Heart left ventricle (tissue), 16 donors: ENCODE results near the gene CETP. TPM values are rescaled to one million over a fixed set of nuclear protein-coding genes. Genes with fewer than 3 reads are reported as not detected.

Experiments
- ATAC-seq, 4 donors: fragments of 200-7000 bp; cut with Tn5 transposase; one replicate each; pipeline ENCODE4 v1.9.1; 2020 to 2022; ENCODE audit warnings: moderate library complexity in 4 of 4, mild to moderate bottlenecking in 3 of 4, moderate number of reproducible peaks in 1 of 4
- DNase-seq, 5 donors: peaks; one replicate each; pipeline ENCODE4 v3.0.0-alpha.2; 2020
- H3K27ac ChIP-seq, 12 donors: fragments of 200-600 bp; sonication (generic) in 4 of 12; one replicate each; pipeline versions ENCODE4 v1.5.0 to v1.8.0; 2016 to 2022; ENCODE audit warnings: mild to moderate bottlenecking in 2 of 12
- H3K27me3 ChIP-seq, 9 donors: fragments of 200-600 bp; sonication (generic) in 2 of 9; one replicate each; pipeline versions ENCODE4 v1.5.1 to v1.8.0; 2016 to 2022; ENCODE audit warnings: mild to moderate bottlenecking in 3 of 9
- H3K36me3 ChIP-seq, 9 donors: fragments of 200-600 bp; sonication (generic) in 2 of 9; one replicate each; pipeline versions ENCODE4 v1.5.0 to v1.8.0; 2018 to 2022; ENCODE audit warnings: mild to moderate bottlenecking in 2 of 9
- H3K4me1 ChIP-seq, 12 donors: fragments of 200-600 bp; sonication (generic) in 4 of 12; one replicate each; pipeline versions ENCODE4 v1.5.0 to v1.8.0; 2016 to 2022; ENCODE audit warnings: mild to moderate bottlenecking in 3 of 12
- H3K4me3 ChIP-seq, 12 donors: fragments of 200-600 bp; sonication (generic) in 4 of 12; one replicate each; pipeline versions ENCODE4 v1.5.0 to v1.8.0; 2017 to 2022; ENCODE audit warnings: mild to moderate bottlenecking in 9 of 12, moderate library complexity in 4 of 12
- H3K9me3 ChIP-seq, 12 donors: fragments of 200-600 bp; sonication (generic) in 4 of 12; one replicate each; pipeline versions ENCODE4 v1.5.0 to v1.8.0; 2016 to 2022; ENCODE audit warnings: mild to moderate bottlenecking in 1 of 12
- POLR2A ChIP-seq, 2 donors: fragments of 450-650 bp; IDR thresholded peaks; one replicate each; pipeline ENCODE4 v1.6.1; 2017; ENCODE audit warnings: antibody characterized with exemption in 2 of 2, mild to moderate bottlenecking in 2 of 2, moderate library complexity in 2 of 2
- WGBS, 4 donors: extraction: QIAGEN DNeasy Blood & Tissue Kit in 2 of 4; methylation state at CpG; one replicate each; pipeline versions ENCODE4 v1.1.5 to v1.1.7; 2013 to 2018; 5-methylcytosine and 5-hydroxymethylcytosine counted together
- intact Hi-C, 10 donors: fragments of 100-400 bp; cut with DNase I; formaldehyde crosslinking; loops; one replicate each; pipeline versions ENCODE4 v1.11.1 to v1.14.2; 2022
- polyA plus RNA-seq, 2 donors: library from polyadenylated mRNA; stranded (reverse); fragments of 200-250 nt; gene quantifications; one replicate each; pipeline ENCODE4 v1.2.3, GENCODE V29; 2013
- total RNA-seq, 9 donors: library from RNA; depleted of rRNA in 2 of 9; stranded (reverse); fragments of >200 nt in 2 of 9; fragmentation: NEBNext Ultra II Directional in 3 of 9; extraction: Animal tissue kit (Norgen Biotek cat#: 25700) in 3 of 9; gene quantifications; one replicate each; pipeline versions ENCODE4 v1.1.0 to v1.2.4, GENCODE V29; 2016 to 2023
- TF ChIP-seq, protein P1 (sequence below), 12 donors: fragments of 200-600 bp; sonication (generic) in 4 of 12; IDR thresholded peaks; one replicate each; pipeline versions ENCODE4 v1.5.0 to v1.8.0; 2018 to 2022; ENCODE audit warnings: antibody characterized with exemption in 12 of 12, mild to moderate bottlenecking in 5 of 12
- donor health status: ischemic (EF 13 %, LVEDD 7.1; RV severe dilation, severe dysfunction).
- donor health status: healthy with polysubstance abuse.
- donor health status: DM: no; HTN: yes; CAD: no.
- donor health status: DM: no; HTN: no; CAD: no.
- donor health status: ischemic (EF 25% LVEDD 6.9; RV normal size, moderate dysfunction).
- donor health status: ischemic (EF 25% LVEDD 5.7; RV mildly dilated, moderate dysfunction).
- donor health status: healthy.
- donor health status: DM: yes; HTN: yes; CAD: no.
- donor health status: ischemic (EF 35%, LVEDD 5.7; RV mildly dilated, moderate dysfunction).
- donor health status: nonischemic (EF 11% LVEDD 7.7; RV severe dilation, severe dysfunction).
- donor health status: DM: yes; HTN: yes; CAD: no.
- donor health status: PGD.
- donor health status: ischemic (EF 29% LVEDD 5.4; RV normal size, mild dysfunction).
- donor health status: nonischemic (EF 23%, LVEDD 6.1; RV moderate dilation, normal function).

Gene CETP
- total and polyA plus RNA-seq, 11 donors: 0.23 to 3.1 (median 0.31) TPM; not detected in 3

- peaks cover 0 to 84% (median 20%) of the 10 kb centered on the region in 12 donors for H3K4me1 ChIP-seq
- peak in 1 of 5 donors; percentile 21 for DNase-seq
- intact Hi-C loops: no loop called here
- no peak overlapping the region for H3K4me3 ChIP-seq
- WGBS, 4 donors: 74 to 90% (median 82%) methylated on average over 6 of the region's 6 CpGs
- no peaks in the 10 kb centered on the region for H3K27me3 ChIP-seq
- ATAC-seq: no peak
- H3K36me3 ChIP-seq: peaks cover 0 to 65% (median 0%) of the 10 kb centered on the region in 9 donors
- no peak for TF ChIP-seq POLR2A (IDR thresholded peaks at IDR 0.05)
- TF ChIP-seq, protein P1, sequence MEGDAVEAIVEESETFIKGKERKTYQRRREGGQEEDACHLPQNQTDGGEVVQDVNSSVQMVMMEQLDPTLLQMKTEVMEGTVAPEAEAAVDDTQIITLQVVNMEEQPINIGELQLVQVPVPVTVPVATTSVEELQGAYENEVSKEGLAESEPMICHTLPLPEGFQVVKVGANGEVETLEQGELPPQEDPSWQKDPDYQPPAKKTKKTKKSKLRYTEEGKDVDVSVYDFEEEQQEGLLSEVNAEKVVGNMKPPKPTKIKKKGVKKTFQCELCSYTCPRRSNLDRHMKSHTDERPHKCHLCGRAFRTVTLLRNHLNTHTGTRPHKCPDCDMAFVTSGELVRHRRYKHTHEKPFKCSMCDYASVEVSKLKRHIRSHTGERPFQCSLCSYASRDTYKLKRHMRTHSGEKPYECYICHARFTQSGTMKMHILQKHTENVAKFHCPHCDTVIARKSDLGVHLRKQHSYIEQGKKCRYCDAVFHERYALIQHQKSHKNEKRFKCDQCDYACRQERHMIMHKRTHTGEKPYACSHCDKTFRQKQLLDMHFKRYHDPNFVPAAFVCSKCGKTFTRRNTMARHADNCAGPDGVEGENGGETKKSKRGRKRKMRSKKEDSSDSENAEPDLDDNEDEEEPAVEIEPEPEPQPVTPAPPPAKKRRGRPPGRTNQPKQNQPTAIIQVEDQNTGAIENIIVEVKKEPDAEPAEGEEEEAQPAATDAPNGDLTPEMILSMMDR (IDR thresholded peaks at IDR 0.05): no peak
- H3K27ac ChIP-seq: peak overlapping the region in 10 of 12 donors; percentile 78 to 93 (median 84)
- no peaks in the 10 kb centered on the region for H3K9me3 ChIP-seq
Measured at GRCh38 chr16:56998861-56999260, 37.1 kb downstream of the CETP start.

GRCh38 chr16:56999409-57000270, 37.9 kb downstream of the CETP start:
- ATAC-seq: no peak
- H3K27ac ChIP-seq: peak overlapping the region in 11 of 12 donors; percentile 76 to 93 (median 83)
- TF ChIP-seq, protein P1 (IDR thresholded peaks at IDR 0.05): no peak
- no peak for TF ChIP-seq POLR2A (IDR thresholded peaks at IDR 0.05)
- intact Hi-C loops: no loop called here
- no peaks in the 10 kb centered on the region for H3K27me3 ChIP-seq
- peaks cover 0 to 83% (median 18%) of the 10 kb centered on the region in 12 donors for H3K4me1 ChIP-seq
- DNase-seq: peak in 1 of 5 donors; percentile 39
- WGBS, 4 donors: 68 to 87% (median 84%) methylated on average over 6 to 11 of the region's 11 CpGs
- peak overlapping the region in 1 of 12 donors; percentile 21 for H3K4me3 ChIP-seq
- no peaks in the 10 kb centered on the region for H3K9me3 ChIP-seq
- peaks cover 0 to 67% (median 0%) of the 10 kb centered on the region in 9 donors for H3K36me3 ChIP-seq

DNA sequence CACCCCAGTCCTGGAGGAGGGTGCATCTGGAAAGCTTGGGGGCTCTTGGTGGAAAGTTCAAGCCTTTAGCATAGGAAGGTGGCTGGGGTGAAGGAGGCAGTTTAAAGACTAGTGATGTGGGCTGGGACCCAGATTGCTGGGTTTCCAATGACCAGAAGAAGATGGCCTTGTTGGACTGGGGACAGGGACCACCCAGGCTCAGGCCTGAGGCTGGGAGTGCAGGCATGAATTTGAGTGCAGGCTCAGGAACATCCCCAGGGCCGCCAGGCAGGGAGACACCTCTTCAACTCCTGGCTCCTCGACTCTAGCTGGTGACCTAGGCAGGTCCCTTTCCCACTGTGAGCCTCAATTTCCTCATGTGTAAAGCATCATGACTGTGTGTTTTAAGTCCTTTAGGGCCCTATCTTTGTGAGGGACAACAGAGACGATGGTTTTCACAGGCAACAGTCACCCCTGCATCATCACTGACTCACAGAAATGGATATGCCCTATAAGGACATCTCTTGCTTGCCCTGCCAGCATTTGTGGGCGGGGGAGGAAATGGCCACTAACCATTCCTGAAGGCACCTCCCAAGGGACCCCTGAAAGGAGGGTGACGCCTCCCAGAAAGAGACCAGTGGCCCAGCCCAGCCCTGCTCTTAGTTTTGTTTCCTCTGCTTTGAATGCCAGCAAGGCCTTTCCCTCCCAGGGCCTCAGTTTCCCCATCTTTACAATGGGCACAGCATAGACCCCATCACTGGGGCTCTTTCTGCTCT, 38.7 kb downstream of the CETP start:
- Histone ChIP-seq H3K27me3 (no peaks in the 10 kb centered on the region), H3K27ac (peak overlapping the region; percentile 50 to 93 (median 82)), H3K4me1 (peaks cover 0 to 75% (median 16%) of the 10 kb centered on the region in 12 donors), H3K4me3 (peak overlapping the region in 1 of 12 donors; percentile 21), H3K9me3 (no peaks in the 10 kb centered on the region), H3K36me3 (peaks cover 0 to 68% (median 0%) of the 10 kb centered on the region in 9 donors)
- DNase-seq (peak; percentile 81 to 91 (median 82)), ATAC-seq (peak; percentile 69 to 95 (median 85))
- intact Hi-C loops: no loop called here
- WGBS, 4 donors: 44 to 80% (median 60%) methylated on average over 5 of the region's 5 CpGs
- TF ChIP-seq POLR2A (IDR thresholded peaks at IDR 0.05): peak in 1 of 2 donors; percentile 45
- TF ChIP-seq, protein P1 (IDR thresholded peaks at IDR 0.05): no peak
